ENCODE measurements around the gene MYO19.

DNA sequence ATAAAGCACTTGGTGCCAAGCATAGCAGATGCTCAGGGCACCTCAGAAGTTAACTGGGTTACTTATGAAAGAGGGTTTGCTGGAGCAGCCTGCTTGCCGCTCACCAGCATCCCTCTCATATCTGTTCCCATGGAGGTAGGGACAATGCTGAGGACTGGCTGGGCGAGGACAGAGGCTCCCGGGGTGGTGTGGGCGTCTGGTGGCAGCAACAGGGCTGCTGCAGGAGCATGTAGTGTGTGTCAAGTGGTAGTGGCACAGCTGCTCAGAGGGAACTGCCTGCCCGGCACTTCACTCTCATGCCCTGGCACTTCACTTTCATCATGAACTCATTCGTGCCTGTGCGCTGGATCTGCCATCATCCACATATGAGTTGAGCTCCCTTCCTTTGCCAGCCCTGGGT is 75.1 kb downstream of the MYO19 start:
- TF ChIP-seq EZH2phosphoT487 (IDR thresholded peaks at IDR 0.05; ENCODE audit: low read depth): no peak
- TF ChIP-seq CTCF (IDR thresholded peaks at IDR 0.05; ENCODE audit: low read depth, low read length): no peak

Measured in OCI-LY3 (cell line).